T-helper 17 cell (primary cell): ENCODE results near the gene PRPF38A. TPM values are rescaled to one million over a fixed set of nuclear protein-coding genes. Genes with fewer than 3 reads are reported as not detected.
"Not testable (repeated sequence)": the region's sequence is repeated elsewhere in the genome, so short reads cannot be mapped to it uniquely, and the experiment has no call there.

Experiments
- ATAC-seq: fragments of 150-1000 bp; cut with Tn5 transposase; 2 replicates; pipeline ENCODE4 v1.10.0; 2021; ENCODE audit warnings: mild to moderate bottlenecking, moderate library complexity
- DNase-seq, 3 donors: peaks; one replicate each; pipeline versions ENCODE4 v3.0.0 to v3.0.0-alpha.2; 2020 to 2021
- H3K9me3 ChIP-seq: one replicate; pipeline ENCODE4 v1.7.0; 2013; ENCODE audit warnings: low read length, mild to moderate bottlenecking; ENCODE audit not compliant: control insufficient read depth, poor library complexity, severe bottlenecking
- H3K27ac Mint-ChIP-seq: one replicate; pipeline ENCODE4 v1.8.0; 2022; ENCODE audit warnings: mild to moderate bottlenecking, moderate library complexity, mixed read lengths
- H3K27me3 Mint-ChIP-seq: one replicate; pipeline ENCODE4 v1.8.0; 2022; ENCODE audit warnings: mixed read lengths
- H3K36me3 Mint-ChIP-seq: one replicate; pipeline ENCODE4 v1.8.0; 2022; ENCODE audit warnings: low read depth, mixed read lengths
- H3K4me1 Mint-ChIP-seq: one replicate; pipeline ENCODE4 v1.8.0; 2022; ENCODE audit warnings: mild to moderate bottlenecking, mixed read lengths
- H3K4me3 Mint-ChIP-seq: one replicate; pipeline ENCODE4 v1.8.0; 2022; ENCODE audit warnings: mild to moderate bottlenecking, moderate library complexity, mixed read lengths
- total RNA-seq, 4 donors: library from RNA in 2 of 4; stranded (reverse) in 2 of 4; gene quantifications; one replicate each; pipeline ENCODE4 v1.2.3 and lab custom pipeline; 2022 to 2026

PRPF38A gene
- total RNA-seq, 2 donors from 2014 or later = 62.1 to 64.6 TPM

DNA sequence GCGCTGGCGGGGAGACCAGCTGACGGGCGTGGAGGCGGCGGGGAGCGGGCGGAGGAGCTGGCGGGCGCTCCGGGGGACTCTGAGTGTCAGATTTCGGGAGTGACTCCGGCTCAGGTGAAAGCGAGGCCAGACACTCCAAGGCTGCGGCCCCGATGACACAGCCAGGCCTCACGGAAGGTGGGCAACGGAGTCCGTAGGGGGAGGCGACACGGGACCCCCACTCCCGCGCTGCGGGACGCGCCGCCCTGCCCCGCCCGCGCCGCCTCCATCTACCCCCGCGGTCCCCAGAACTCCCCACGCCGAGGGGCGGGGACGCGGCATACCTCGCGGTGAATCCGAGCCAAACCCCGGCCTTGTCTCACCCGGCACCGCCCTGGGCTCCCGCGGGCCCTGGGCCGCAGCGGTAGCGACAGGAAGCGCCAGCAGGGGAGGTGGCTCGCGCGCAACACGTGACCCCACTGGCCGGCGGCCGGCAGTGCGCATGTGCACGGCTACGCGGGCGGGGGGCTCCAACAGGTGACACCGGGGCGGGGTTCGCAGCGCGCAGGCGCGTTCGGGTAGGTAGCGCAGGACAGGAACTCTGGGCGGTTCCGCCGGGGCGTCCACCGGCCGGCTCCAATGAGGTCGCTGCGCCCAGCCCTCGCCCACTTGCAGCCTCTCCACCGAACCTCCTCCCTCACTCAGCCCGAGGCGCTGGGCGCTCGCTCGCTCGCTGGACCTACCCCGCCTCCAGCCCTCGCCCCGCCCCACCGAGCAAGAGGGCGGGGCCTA lies 38.5 kb upstream of the PRPF38A start, which contains the start of gene CC2D1B:
CC2D1B (minus strand) TSS at position 460 of the 771 bp plus-strand sequence. CDS start 1,585 bp downstream, outside the sequence.
- H3K27ac Mint-ChIP-seq = peak within 1 kb of the TSS; percentile 94
- H3K4me1 Mint-ChIP-seq = peaks cover 24% of the 10 kb centered on the region
- H3K9me3 ChIP-seq = no peaks in the 10 kb centered on the region
- peak; percentile 88 for ATAC-seq
- peak; percentile 97 to 100 (median 99) for DNase-seq
- peak within 1 kb of the TSS; percentile 95 for H3K4me3 Mint-ChIP-seq
- peaks cover 2% of the 10 kb centered on the region for H3K36me3 Mint-ChIP-seq
- no peaks in the 10 kb centered on the region for H3K27me3 Mint-ChIP-seq

DNA sequence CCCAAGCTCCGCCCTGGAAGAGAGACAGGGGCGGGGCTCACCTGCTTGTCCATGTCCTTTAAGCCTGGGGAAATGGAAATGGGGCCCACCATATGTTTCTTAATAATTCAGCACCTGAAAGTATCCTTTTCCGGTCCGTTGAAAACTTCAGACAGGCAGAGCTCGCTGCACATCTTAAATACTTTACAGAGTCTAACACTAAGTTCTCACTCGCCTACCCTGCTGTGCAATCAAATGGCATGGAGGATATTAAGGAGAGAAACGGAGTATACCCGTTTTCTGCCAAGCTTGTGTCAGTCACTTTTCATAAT lies 37.9 kb upstream of the PRPF38A start:
- peak overlapping the region; percentile 95 for H3K4me3 Mint-ChIP-seq
- no peaks in the 10 kb centered on the region for H3K9me3 ChIP-seq
- H3K27ac Mint-ChIP-seq = peak overlapping the region; percentile 94
- DNase-seq (no peak), ATAC-seq (no peak)
- H3K27me3 Mint-ChIP-seq = no peaks in the 10 kb centered on the region
- H3K4me1 Mint-ChIP-seq = peaks cover 24% of the 10 kb centered on the region
- peaks cover 2% of the 10 kb centered on the region for H3K36me3 Mint-ChIP-seq

- H3K36me3 Mint-ChIP-seq = no peaks in the 10 kb centered on the region
- no peak for ATAC-seq
- no peak for DNase-seq
- peaks cover 24% of the 10 kb centered on the region for H3K4me1 Mint-ChIP-seq
- no peak overlapping the region for H3K27ac Mint-ChIP-seq
- H3K9me3 ChIP-seq = no peaks in the 10 kb centered on the region
- H3K27me3 Mint-ChIP-seq = no peaks in the 10 kb centered on the region
- peak overlapping the region; percentile 41 for H3K4me3 Mint-ChIP-seq
These were observed 37.1 kb upstream of the PRPF38A start for GRCh38 chr1:52367272-52367671.

- Mint-ChIP-seq H3K27me3 (no peaks in the 10 kb centered on the region), H3K4me1 (peaks cover 22% of the 10 kb centered on the region), H3K36me3 (no peaks in the 10 kb centered on the region), H3K27ac (no peak overlapping the region), H3K4me3 (peak overlapping the region; percentile 78)
- no peak for ATAC-seq
- DNase-seq = peak; percentile 47 to 57 (median 54)
- no peaks in the 10 kb centered on the region for H3K9me3 ChIP-seq
These were observed 35.8 kb upstream of the PRPF38A start for GRCh38 chr1:52368383-52369172.

DNA sequence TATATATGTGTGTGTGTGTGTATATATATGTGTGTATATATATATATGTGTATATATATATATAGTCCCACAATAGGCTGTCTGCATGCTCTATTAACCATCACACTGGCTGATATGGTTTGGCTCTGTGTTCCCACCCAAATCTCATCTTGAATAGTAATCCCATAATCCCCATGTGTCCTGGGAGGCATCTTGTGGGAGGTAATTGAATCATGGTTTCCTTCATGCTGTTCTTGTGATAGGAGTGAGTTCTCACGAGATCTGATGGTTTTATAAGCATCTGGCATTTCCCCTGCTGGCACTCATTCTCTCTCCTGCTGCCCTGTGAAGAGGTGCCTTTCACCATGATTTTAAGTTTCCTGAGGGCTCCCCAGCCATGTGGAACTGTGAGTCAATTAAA lies 34.6 kb upstream of the PRPF38A start:
- not testable (repeated sequence) for H3K4me3 Mint-ChIP-seq, DNase-seq, H3K27me3 Mint-ChIP-seq, H3K36me3 Mint-ChIP-seq, H3K9me3 ChIP-seq, H3K27ac Mint-ChIP-seq, ATAC-seq
- H3K4me1 Mint-ChIP-seq = peaks cover 18% of the 10 kb centered on the region

DNA sequence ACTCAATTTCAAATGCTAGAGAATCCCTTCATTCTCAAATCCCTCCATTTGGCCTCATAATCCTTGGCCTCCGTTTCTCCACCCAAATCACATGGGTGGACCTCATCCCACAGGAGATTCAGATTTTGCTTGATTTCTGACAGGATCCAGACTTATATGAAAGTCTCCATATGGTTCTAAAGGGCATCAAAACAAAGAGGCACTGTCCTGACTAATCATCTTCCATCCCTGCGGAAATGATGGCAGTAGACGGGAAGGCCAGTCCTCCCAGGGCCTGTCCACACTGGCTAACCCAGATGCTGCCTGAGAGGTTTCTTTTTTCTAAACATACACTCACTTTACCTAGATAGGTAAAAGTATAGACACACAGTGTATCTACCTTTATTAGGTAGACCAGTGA lies 19.0 kb upstream of the PRPF38A start:
- H3K4me3 Mint-ChIP-seq = no peak overlapping the region
- ATAC-seq (no peak), DNase-seq (no peak)
- no peak overlapping the region for H3K27ac Mint-ChIP-seq
- H3K4me1 Mint-ChIP-seq = no peaks in the 10 kb centered on the region
- no peaks in the 10 kb centered on the region for H3K27me3 Mint-ChIP-seq
- H3K9me3 ChIP-seq = no peaks in the 10 kb centered on the region
- peaks cover 3% of the 10 kb centered on the region for H3K36me3 Mint-ChIP-seq

DNA sequence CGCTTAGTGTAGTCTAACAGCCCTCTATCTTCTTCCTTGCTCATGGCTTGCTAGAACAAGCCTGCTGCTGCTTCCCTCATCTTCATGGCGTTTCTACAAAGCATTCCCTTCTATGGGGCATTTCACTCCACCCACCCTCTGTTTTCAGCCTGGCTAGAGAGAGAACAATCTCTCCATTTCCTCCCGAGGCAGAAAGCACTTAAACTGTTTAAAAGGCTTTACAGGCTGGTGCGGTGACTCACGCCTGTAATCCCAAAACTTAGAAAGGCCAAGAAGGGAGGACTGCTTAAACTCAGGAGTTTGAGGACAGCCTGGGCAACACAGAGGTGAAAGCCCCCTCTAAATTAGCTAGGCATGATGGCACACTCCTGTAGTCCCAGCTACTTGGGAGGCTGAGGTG lies 17.9 kb upstream of the PRPF38A start:
- no peaks in the 10 kb centered on the region for H3K27me3 Mint-ChIP-seq
- DNase-seq (no peak), ATAC-seq (no peak)
- H3K4me1 Mint-ChIP-seq = no peaks in the 10 kb centered on the region
- H3K9me3 ChIP-seq = no peaks in the 10 kb centered on the region
- H3K4me3 Mint-ChIP-seq = no peak overlapping the region
- no peak overlapping the region for H3K27ac Mint-ChIP-seq
- H3K36me3 Mint-ChIP-seq = peaks cover 3% of the 10 kb centered on the region

DNA sequence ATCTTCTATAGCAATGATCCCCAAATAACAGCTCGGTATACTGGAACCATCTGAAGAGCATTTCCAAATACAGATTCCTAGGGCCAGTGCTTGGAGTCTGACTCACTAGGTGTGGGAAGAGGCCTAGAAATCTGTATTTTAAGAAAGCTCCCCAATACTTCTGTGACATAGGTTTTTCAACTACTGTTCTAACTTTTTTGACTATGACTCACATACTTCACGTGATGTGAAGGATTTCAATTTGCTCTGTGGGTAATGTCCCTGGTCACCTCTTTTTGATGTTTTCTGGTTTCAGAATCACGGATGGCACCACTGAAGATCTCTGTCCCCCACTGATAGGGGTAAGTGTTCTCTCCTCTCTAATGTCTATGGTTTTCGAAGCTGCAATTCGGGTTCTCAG lies 11.2 kb upstream of the PRPF38A start:
- no peak for DNase-seq
- Mint-ChIP-seq H3K27me3 (no peaks in the 10 kb centered on the region), H3K36me3 (peaks cover 7% of the 10 kb centered on the region), H3K4me1 (peaks cover 6% of the 10 kb centered on the region), H3K4me3 (no peak overlapping the region), H3K27ac (no peak overlapping the region)
- ATAC-seq = no peak
- no peaks in the 10 kb centered on the region for H3K9me3 ChIP-seq

GRCh38 chr1:52399629-52400028 lies 4.8 kb upstream of the PRPF38A start:
- DNase-seq = no peak
- Mint-ChIP-seq H3K4me3 (no peak overlapping the region), H3K4me1 (peaks cover 16% of the 10 kb centered on the region), H3K36me3 (peaks cover 13% of the 10 kb centered on the region), H3K27ac (no peak overlapping the region), H3K27me3 (no peaks in the 10 kb centered on the region)
- no peaks in the 10 kb centered on the region for H3K9me3 ChIP-seq
- no peak for ATAC-seq

- Mint-ChIP-seq H3K27me3 (no peaks in the 10 kb centered on the region), H3K27ac (no peak overlapping the region)
- H3K9me3 ChIP-seq = no peaks in the 10 kb centered on the region
These were observed 4.3 kb upstream of the PRPF38A start for GRCh38 chr1:52400131-52400530.

DNA sequence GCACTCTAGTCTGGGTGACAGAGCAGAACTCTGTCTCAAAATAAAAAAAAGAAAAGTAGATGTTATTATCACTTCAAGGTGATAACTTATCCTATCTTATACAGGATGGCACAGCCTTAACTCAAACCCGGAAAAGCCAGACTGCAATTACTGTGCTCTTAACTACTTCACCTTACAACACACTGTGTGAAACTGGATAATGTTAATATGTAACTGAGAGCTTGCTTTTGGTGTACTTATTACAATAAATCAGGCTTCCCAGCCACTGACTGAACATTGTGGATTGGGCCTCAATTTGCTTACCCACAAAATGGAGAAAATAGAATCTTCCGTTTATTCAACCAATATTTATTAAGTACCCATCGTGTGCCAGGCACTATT lies 1.6 kb upstream of the PRPF38A start:
- Mint-ChIP-seq H3K27me3 (no peaks in the 10 kb centered on the region), H3K4me1 (peaks cover 15% of the 10 kb centered on the region), H3K4me3 (peak overlapping the region; percentile 100), H3K36me3 (peaks cover 8% of the 10 kb centered on the region), H3K27ac (peak overlapping the region; percentile 59)
- no peak for ATAC-seq
- no peaks in the 10 kb centered on the region for H3K9me3 ChIP-seq
- DNase-seq = no peak

More at GRCh38 chr1:52400131-52400530, 4.3 kb upstream of the PRPF38A start:
- no peak for ATAC-seq
- no peak overlapping the region for H3K4me3 Mint-ChIP-seq
- peaks cover 11% of the 10 kb centered on the region for H3K36me3 Mint-ChIP-seq
- peaks cover 17% of the 10 kb centered on the region for H3K4me1 Mint-ChIP-seq
- DNase-seq = no peak

DNA sequence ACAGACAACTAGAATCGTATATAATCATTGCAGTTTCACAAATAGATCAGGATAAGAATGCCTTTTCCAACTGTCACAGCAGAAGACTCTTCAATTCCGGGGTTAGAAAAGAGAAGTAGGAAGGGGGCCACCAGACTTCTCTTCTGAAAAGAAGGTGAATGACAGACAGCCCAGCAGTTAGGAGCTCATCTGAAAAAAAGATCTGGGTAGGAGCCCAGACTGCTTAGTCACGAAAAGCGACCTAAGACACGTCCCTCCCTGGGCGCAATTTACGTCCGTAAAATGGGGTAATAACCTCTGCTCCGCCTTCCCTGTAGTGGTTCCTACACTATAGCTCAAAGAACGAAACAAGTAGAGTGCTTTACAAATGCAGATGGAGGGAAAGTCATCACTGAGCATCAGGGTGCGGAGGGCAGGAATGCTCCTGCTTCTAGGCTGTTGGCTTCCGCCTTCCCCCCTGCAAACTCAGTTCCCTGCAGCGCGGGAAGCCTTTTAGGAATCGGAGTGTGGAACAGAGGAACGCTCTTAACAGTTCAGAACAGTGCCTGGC lies 761 bp upstream of the PRPF38A start:
- no peaks in the 10 kb centered on the region for H3K9me3 ChIP-seq
- Mint-ChIP-seq H3K27ac (peak overlapping the region; percentile 97), H3K4me3 (peak overlapping the region; percentile 100), H3K27me3 (no peaks in the 10 kb centered on the region), H3K36me3 (peaks cover 11% of the 10 kb centered on the region), H3K4me1 (peaks cover 15% of the 10 kb centered on the region)
- ATAC-seq (peak; percentile 60), DNase-seq (peak; percentile 18 to 45 (median 34))

GRCh38 chr1:52404975-52405338 lies 555 bp downstream of the PRPF38A start:
- H3K27ac Mint-ChIP-seq = peak overlapping the region; percentile 97
- no peaks in the 10 kb centered on the region for H3K9me3 ChIP-seq
- DNase-seq (no peak), ATAC-seq (no peak)
- peaks cover 18% of the 10 kb centered on the region for H3K4me1 Mint-ChIP-seq
- H3K36me3 Mint-ChIP-seq = peaks cover 15% of the 10 kb centered on the region
- peak overlapping the region; percentile 100 for H3K4me3 Mint-ChIP-seq
- H3K27me3 Mint-ChIP-seq = no peaks in the 10 kb centered on the region
